ENCODE results near the gene HSD17B3. TPM values are rescaled to one million over a fixed set of nuclear protein-coding genes. Genes with fewer than 3 reads are reported as not detected.

Gene HSD17B3
- total RNA-seq, 1 donor from 2014 or later = not detected

GRCh38 chr9:96293498-96294158 lies 8.3 kb downstream of the HSD17B3 start:
- Mint-ChIP-seq H3K27me3 (ENCODE audit: insufficient read depth) (peaks cover 2% of the 10 kb centered on the region), H3K27ac (no peak overlapping the region), H3K4me3 (no peak overlapping the region), H3K36me3 (ENCODE audit: low read depth) (no peaks in the 10 kb centered on the region), H3K9me3 (no peaks in the 10 kb centered on the region), H3K4me1 (ENCODE audit: low read depth) (no peaks in the 10 kb centered on the region)
- intact Hi-C loops (cut with micrococcal nuclease) = no loop called here
- DNase-seq (ENCODE audit: low spot score) = no peak

GRCh38 chr9:96289392-96289791 lies 12.6 kb downstream of the HSD17B3 start:
- no peak for DNase-seq (ENCODE audit: low spot score)
- intact Hi-C loops (cut with micrococcal nuclease) = no loop called here
- no peak overlapping the region for H3K27ac Mint-ChIP-seq
- no peak overlapping the region for H3K4me3 Mint-ChIP-seq
- no peaks in the 10 kb centered on the region for H3K4me1 Mint-ChIP-seq (ENCODE audit: low read depth)
- H3K9me3 Mint-ChIP-seq = peaks cover 5% of the 10 kb centered on the region
- no peaks in the 10 kb centered on the region for H3K27me3 Mint-ChIP-seq (ENCODE audit: insufficient read depth)
- H3K36me3 Mint-ChIP-seq (ENCODE audit: low read depth) = no peaks in the 10 kb centered on the region

GRCh38 chr9:96281641-96282040 lies 20.3 kb downstream of the HSD17B3 start:
- Mint-ChIP-seq H3K36me3 (ENCODE audit: low read depth) (no peaks in the 10 kb centered on the region), H3K4me3 (no peak overlapping the region), H3K27me3 (ENCODE audit: insufficient read depth) (no peaks in the 10 kb centered on the region), H3K4me1 (ENCODE audit: low read depth) (no peaks in the 10 kb centered on the region), H3K27ac (no peak overlapping the region), H3K9me3 (peaks cover 18% of the 10 kb centered on the region)
- no peak for DNase-seq (ENCODE audit: low spot score)
- intact Hi-C loops (cut with micrococcal nuclease) = no loop called here

GRCh38 chr9:96279932-96280331 lies 22.0 kb downstream of the HSD17B3 start:
- no peaks in the 10 kb centered on the region for H3K36me3 Mint-ChIP-seq (ENCODE audit: low read depth)
- intact Hi-C loops (cut with micrococcal nuclease) = no loop called here
- no peak for DNase-seq (ENCODE audit: low spot score)
- H3K4me3 Mint-ChIP-seq = no peak overlapping the region
- no peaks in the 10 kb centered on the region for H3K27me3 Mint-ChIP-seq (ENCODE audit: insufficient read depth)
- no peak overlapping the region for H3K27ac Mint-ChIP-seq
- H3K9me3 Mint-ChIP-seq = peaks cover 23% of the 10 kb centered on the region
- H3K4me1 Mint-ChIP-seq (ENCODE audit: low read depth) = no peaks in the 10 kb centered on the region

- DNase-seq (ENCODE audit: low spot score) = no peak
- H3K4me3 Mint-ChIP-seq = no peak overlapping the region
- no peak overlapping the region for H3K27ac Mint-ChIP-seq
- peaks cover 26% of the 10 kb centered on the region for H3K9me3 Mint-ChIP-seq
- intact Hi-C loops (cut with micrococcal nuclease) = no loop called here
- H3K27me3 Mint-ChIP-seq (ENCODE audit: insufficient read depth) = peaks cover 10% of the 10 kb centered on the region
- H3K36me3 Mint-ChIP-seq (ENCODE audit: low read depth) = no peaks in the 10 kb centered on the region
- H3K4me1 Mint-ChIP-seq (ENCODE audit: low read depth) = no peaks in the 10 kb centered on the region
Observed at GRCh38 chr9:96274939-96275338, 27.0 kb downstream of the HSD17B3 start.

- Mint-ChIP-seq H3K9me3 (peaks cover 19% of the 10 kb centered on the region), H3K27me3 (ENCODE audit: insufficient read depth) (peaks cover 12% of the 10 kb centered on the region), H3K36me3 (ENCODE audit: low read depth) (no peaks in the 10 kb centered on the region), H3K4me1 (ENCODE audit: low read depth) (no peaks in the 10 kb centered on the region), H3K27ac (no peak overlapping the region), H3K4me3 (no peak overlapping the region)
- intact Hi-C loops (cut with micrococcal nuclease) = no loop called here
- no peak for DNase-seq (ENCODE audit: low spot score)
Observed at GRCh38 chr9:96270236-96270744, 31.7 kb downstream of the HSD17B3 start.

GRCh38 chr9:96258967-96259366 lies 43.0 kb downstream of the HSD17B3 start:
- intact Hi-C loops (cut with micrococcal nuclease) = no loop called here
- Mint-ChIP-seq H3K27me3 (ENCODE audit: insufficient read depth) (peaks cover 20% of the 10 kb centered on the region), H3K9me3 (no peaks in the 10 kb centered on the region), H3K27ac (no peak overlapping the region), H3K4me3 (no peak overlapping the region), H3K4me1 (ENCODE audit: low read depth) (peaks cover 5% of the 10 kb centered on the region), H3K36me3 (ENCODE audit: low read depth) (no peaks in the 10 kb centered on the region)
- no peak for DNase-seq (ENCODE audit: low spot score)

- no peak overlapping the region for H3K27ac Mint-ChIP-seq
- intact Hi-C loops (cut with micrococcal nuclease) = no loop called here
- no peaks in the 10 kb centered on the region for H3K36me3 Mint-ChIP-seq (ENCODE audit: low read depth)
- peaks cover 26% of the 10 kb centered on the region for H3K27me3 Mint-ChIP-seq (ENCODE audit: insufficient read depth)
- DNase-seq (ENCODE audit: low spot score) = no peak
- no peaks in the 10 kb centered on the region for H3K9me3 Mint-ChIP-seq
- H3K4me3 Mint-ChIP-seq = no peak overlapping the region
- peaks cover 5% of the 10 kb centered on the region for H3K4me1 Mint-ChIP-seq (ENCODE audit: low read depth)
Observed at GRCh38 chr9:96256800-96257199, 45.2 kb downstream of the HSD17B3 start.

GRCh38 chr9:96255698-96256097 lies 46.3 kb downstream of the HSD17B3 start:
- H3K27ac Mint-ChIP-seq = no peak overlapping the region
- H3K4me3 Mint-ChIP-seq = no peak overlapping the region
- intact Hi-C loops (cut with micrococcal nuclease) = no loop called here
- peaks cover 29% of the 10 kb centered on the region for H3K27me3 Mint-ChIP-seq (ENCODE audit: insufficient read depth)
- H3K36me3 Mint-ChIP-seq (ENCODE audit: low read depth) = no peaks in the 10 kb centered on the region
- H3K4me1 Mint-ChIP-seq (ENCODE audit: low read depth) = peaks cover 5% of the 10 kb centered on the region
- H3K9me3 Mint-ChIP-seq = no peaks in the 10 kb centered on the region
- DNase-seq (ENCODE audit: low spot score) = no peak

GRCh38 chr9:96253059-96253696 lies 48.8 kb downstream of the HSD17B3 start:
- Mint-ChIP-seq H3K9me3 (no peaks in the 10 kb centered on the region), H3K27me3 (ENCODE audit: insufficient read depth) (peaks cover 27% of the 10 kb centered on the region), H3K4me3 (no peak overlapping the region), H3K4me1 (ENCODE audit: low read depth) (peaks cover 5% of the 10 kb centered on the region), H3K27ac (no peak overlapping the region), H3K36me3 (ENCODE audit: low read depth) (no peaks in the 10 kb centered on the region)
- intact Hi-C loops (cut with micrococcal nuclease) = no loop called here
- no peak for DNase-seq (ENCODE audit: low spot score)

- Mint-ChIP-seq H3K9me3 (no peaks in the 10 kb centered on the region), H3K27ac (no peak overlapping the region), H3K36me3 (ENCODE audit: low read depth) (no peaks in the 10 kb centered on the region), H3K4me1 (ENCODE audit: low read depth) (no peaks in the 10 kb centered on the region), H3K27me3 (ENCODE audit: insufficient read depth) (peaks cover 36% of the 10 kb centered on the region), H3K4me3 (no peak overlapping the region)
- intact Hi-C loops (cut with micrococcal nuclease) = no loop called here
- DNase-seq (ENCODE audit: low spot score) = no peak
Observed at GRCh38 chr9:96251451-96251850, 50.5 kb downstream of the HSD17B3 start.

- Mint-ChIP-seq H3K27me3 (ENCODE audit: insufficient read depth) (peaks cover 40% of the 10 kb centered on the region), H3K27ac (no peak overlapping the region), H3K9me3 (no peaks in the 10 kb centered on the region), H3K36me3 (ENCODE audit: low read depth) (no peaks in the 10 kb centered on the region), H3K4me1 (ENCODE audit: low read depth) (no peaks in the 10 kb centered on the region), H3K4me3 (no peak overlapping the region)
- intact Hi-C loops (cut with micrococcal nuclease) = no loop called here
- DNase-seq (ENCODE audit: low spot score) = no peak
Observed at GRCh38 chr9:96249746-96250145, 52.2 kb downstream of the HSD17B3 start.

- Mint-ChIP-seq H3K27me3 (ENCODE audit: insufficient read depth) (peaks cover 52% of the 10 kb centered on the region), H3K9me3 (no peaks in the 10 kb centered on the region), H3K36me3 (ENCODE audit: low read depth) (no peaks in the 10 kb centered on the region), H3K4me3 (no peak overlapping the region), H3K27ac (no peak overlapping the region), H3K4me1 (ENCODE audit: low read depth) (peaks cover 7% of the 10 kb centered on the region)
- no peak for DNase-seq (ENCODE audit: low spot score)
- intact Hi-C loops (cut with micrococcal nuclease) = no loop called here
Observed at GRCh38 chr9:96246267-96246671, 55.7 kb downstream of the HSD17B3 start.

Data from activated T-helper 1 cell treated with anti-CD3 and anti-CD28 coated beads, Interleukin-12 subunit alpha, Interleukin-12 subunit beta, Interleukin-2, Interleukin-4 antibody, amounts not matched to agents 30 ng/mL and 10 ng/mL and 1 ng/mL, durations not matched to agents 14 hours and 24 hours and 36 hours (primary cell).